Measurements from ENCODE around the gene PUS10.
"Not testable (repeated sequence)": the region's sequence is repeated elsewhere in the genome, so short reads cannot be mapped to it uniquely, and the experiment has no call there.

Gene PUS10

DNA sequence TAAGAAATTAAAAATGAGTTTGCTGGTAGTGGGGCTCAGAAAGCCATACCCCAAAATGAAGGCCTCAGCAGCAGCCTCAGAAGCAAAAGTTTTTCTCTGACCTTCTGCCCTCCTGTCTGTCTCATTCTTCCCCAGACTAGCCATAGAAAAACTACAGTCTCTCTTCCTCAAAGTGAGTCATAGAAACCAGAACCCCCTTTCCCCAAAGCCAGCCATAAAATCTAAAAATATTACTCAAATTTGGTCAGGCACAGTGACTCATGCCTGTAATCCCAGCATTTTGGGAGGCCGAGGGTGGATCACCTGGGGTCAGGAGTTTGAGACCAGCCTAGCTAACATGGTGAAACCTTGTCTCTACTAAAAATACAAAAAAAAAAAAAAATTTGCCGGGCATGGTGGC is 5.8 kb downstream of the PUS10 start:
- DNase-seq (ENCODE audit: low read depth): not testable (repeated sequence)

DNA sequence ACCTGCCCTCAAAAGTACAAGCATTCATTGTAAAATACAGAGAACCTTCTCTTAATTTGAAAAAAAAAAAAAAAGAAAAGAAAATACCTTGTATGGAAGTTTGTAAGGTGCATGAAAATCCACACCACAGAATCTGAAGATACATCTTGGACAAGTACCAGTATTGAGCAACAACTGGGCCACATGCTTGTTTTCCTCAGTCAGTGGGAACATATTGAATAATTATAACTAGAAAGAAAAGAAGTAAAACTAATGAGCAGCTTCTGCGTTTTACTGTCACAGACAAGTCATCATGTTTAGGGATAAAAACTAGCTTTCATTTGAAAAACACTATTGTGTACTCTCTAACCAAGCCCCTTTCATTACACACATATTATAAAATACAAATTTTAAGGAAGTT is 6.4 kb downstream of the PUS10 start:
- DNase-seq (ENCODE audit: low read depth): no peak

DNA sequence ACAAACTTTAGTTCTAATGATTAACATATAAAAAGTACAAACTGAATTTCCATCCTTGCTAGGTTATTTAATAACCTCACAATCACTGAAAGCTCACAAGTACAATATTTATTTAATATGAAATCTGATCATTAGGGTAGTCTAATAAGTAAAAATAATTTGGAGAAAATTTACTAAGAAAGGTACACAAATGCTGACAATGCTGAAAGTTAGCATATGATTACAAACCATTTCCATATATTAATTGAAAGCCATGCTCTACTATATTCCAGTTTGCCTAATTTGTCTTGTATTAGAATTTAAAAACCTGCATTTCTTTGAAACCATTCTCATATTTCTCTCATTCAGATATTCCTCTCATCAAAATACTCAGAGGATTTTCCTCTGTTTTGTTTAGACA is 8.7 kb downstream of the PUS10 start:
- no peak for DNase-seq (ENCODE audit: low read depth)

DNA sequence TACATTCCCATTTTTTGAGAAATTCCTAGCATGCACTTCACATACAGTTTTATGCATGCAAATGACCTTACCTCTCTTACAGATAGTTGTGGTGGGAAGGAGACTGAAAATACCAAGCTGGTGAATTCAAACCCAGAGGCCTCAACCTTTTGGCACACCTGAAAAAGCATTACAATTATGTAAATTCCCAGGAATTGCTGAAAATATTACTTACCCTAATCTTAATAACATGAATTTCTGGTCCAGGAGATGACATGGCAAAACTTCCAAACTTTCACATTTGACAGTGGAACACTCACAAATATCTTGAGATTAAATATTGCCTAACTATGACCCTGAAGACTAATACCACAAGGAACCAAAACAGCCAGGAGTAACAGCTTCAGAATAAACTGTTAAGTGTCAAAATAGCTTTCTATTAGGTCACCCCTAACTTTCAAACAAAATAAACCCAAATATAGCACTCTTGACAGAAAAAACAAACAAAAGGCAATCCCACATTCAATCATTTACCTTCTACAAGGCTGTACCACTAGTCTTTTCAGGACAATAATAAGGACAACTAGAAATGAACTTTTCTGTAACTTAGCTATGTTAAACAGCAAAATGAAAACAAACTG is 11.5 kb downstream of the PUS10 start:
- no peak for DNase-seq (ENCODE audit: low read depth)

DNA sequence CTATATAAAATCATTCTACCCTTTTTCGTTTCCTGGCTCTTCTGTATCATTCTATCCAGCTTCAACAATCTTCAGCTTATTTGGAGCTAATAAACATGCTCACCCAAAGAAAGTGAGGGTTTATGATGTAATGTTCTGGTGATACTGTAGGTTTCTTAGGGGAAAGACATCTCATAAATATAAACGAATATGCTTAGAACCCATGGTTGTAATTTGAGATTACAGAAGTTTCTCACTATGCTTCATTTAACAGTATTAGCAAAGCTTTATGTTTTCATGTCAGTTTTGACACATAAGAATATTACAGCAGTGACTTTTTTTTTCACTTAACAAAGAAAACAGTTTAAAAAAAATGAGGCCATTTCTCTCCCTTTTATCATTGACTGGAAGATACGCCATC is 12.3 kb downstream of the PUS10 start:
- DNase-seq (ENCODE audit: low read depth): no peak

DNA sequence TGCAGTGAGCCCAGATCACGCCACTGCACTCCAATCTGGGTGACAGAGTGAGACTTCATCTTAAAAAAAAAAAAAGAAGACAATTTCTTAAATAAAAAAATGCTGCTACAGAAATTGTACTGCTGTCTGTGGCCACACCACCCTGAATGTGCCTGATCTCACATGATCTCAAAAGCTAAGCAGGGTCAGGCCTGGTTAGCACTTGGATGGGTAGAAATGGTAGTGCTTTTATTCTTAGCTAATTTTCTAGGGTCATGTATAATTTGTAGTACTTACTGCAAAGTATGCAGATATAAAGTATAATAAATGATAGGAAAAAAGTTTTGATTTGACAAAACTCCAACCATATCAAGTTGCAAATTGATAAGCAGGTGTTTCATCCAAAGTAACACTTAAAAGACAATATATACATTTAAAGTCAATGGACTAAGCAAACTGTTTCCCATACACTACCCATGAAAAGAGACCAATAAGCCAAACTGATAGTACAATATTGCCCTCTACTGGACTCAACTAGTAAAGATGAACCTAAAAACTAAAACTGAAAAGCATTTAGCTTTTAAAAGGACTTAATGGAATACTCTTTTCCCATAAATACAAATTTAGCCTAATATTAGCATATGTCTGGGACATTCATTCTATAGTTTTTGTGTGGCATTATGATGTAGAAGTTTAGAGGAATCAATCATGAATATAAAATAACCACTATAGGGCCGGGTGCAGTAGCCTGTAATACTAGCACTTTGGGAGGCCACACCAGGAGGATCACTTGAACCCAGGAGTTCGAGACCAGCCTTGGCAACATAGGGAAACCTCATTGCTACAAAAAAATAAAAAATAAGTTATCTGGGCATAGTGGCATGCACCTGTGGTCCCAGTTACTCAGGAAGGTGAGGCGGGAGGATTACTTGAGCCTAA is 19.2 kb downstream of the PUS10 start:
- DNase-seq (ENCODE audit: low read depth): no peak

DNA sequence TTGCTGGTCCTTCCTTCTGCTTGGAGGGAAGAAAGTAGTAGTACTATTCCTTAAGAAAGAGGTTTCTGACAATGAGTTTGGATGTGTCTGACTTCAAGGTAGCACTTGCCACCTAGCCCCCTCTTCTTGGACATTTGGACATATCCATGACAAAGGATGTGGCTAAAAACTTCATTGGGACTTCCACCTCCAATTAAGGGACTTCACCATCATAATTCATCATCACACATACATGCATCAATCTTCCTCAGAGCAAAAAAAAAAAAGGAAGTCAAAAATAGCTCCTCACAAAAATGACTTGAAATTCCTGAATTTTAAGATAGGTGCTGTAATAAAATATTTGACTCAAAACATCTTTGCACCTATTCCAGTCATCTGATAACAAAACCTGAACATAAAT is 23.9 kb downstream of the PUS10 start:
- no peak for DNase-seq (ENCODE audit: low read depth)

DNA sequence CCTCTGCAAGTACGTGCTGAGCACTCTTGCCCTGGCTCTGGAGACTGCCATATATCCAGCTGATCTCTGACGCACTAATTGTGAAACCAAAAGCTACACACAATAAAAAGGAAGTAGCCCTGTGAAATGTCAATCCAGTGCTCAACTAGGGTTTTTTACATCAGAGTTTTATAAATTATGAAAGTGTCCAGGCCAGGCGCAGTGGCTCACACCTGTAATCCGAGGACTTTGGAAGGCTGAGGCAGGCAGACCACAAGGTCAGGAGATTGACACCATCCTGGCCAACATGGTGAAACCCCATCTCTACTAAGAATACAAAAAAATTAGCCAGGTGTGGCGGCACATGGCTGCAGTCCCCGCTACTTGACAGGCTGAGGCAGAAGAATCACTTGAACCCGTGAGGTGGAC is 25.1 kb downstream of the PUS10 start:
- DNase-seq (ENCODE audit: low read depth): no peak

DNA sequence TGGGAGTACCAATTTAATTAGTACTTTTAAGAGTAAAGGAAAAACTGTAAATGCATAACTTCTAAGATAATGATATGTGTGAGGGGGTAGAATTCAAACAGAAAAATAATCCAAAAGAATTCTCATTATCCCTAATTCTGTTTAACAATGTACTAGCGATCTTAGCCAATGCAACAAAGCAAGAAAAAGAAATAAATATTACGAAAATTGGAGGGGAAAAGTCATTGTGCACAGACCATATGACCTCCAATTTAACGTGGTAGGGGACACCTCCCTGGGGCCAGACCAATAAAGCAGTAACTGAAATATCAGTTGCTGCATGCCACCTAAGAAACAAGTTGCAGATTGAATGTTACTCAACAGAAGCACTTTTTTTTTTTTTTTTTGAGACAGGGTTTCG is 26.4 kb downstream of the PUS10 start:
- DNase-seq (ENCODE audit: low read depth): no peak

DNA sequence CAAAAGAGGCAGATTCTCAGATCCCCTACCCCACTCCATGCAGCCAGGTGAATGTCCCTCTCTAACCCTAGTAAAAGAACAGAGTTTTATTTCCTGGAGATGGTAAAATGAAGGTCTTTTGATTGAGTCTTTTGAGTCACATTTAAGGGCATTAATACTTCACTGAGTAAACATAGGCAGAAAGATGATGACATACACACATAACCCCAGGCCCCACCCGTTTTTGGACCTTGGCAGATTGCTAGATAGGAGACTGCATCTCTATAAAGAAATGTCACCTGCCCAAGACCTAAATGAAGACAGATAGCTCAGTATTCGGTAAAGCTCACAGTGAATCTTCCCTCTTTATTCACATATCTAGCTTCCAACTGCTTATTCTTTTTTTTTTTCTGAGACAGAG is 28.8 kb downstream of the PUS10 start:
- DNase-seq (ENCODE audit: low read depth): no peak

DNA sequence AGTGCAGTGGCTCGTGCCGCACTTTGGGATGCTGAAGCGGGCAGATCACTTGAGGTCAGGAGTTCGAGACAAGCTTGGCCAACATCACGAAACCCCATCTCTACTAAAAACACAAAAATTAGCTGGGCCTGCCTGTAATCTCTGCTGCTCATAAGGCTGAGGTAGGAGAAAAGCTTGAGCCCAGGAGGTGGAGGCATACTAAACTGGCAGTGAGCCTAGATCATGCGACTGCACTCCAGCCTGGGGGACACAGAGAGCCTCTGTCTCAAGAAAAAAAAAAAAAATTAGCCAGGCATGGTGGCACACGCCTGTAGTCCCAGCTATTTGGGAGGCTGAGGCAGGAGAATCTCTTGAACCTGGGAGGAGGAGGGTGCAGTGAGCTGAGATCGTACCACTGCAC is 30.4 kb downstream of the PUS10 start:
- not testable (repeated sequence) for DNase-seq (ENCODE audit: low read depth)

DNA sequence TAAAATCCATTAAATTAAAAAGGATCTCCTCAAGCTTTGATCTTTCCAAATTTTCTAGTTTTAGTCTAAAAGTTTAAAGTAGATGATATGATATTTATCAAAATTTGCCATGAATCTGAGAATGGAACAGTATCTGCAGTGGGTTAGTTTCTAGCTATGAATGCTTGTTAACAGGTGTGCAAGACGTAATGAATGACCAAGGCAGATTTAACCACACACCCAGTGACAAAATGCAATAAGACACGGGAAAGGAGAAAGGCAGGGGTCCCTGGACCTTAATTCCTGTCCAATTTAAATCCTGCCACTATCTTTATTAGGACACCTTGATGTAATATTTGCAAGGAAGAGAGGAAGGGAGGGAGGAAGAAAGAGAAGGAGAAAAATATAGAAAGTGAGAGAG is 31.0 kb downstream of the PUS10 start:
- DNase-seq (ENCODE audit: low read depth): no peak

DNA sequence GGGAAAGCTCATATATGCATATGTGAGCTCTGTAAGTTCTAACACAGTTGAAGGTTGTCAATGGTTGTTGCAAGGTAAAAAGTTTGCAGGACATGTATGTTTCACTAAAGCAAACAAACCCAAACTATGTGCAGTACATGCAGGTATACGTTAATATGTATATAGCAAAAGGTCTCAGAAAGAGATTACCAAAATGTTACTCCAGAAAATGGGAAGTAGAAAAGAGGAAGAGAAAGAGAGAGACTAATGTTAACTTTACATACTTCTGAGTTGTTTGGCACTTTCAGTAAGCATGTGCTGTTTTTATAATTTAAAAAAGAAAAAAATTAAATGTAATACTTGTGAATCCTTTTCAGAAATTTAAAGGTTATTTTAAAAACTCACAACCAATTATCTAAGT is 33.3 kb downstream of the PUS10 start:
- DNase-seq (ENCODE audit: low read depth): no peak

DNA sequence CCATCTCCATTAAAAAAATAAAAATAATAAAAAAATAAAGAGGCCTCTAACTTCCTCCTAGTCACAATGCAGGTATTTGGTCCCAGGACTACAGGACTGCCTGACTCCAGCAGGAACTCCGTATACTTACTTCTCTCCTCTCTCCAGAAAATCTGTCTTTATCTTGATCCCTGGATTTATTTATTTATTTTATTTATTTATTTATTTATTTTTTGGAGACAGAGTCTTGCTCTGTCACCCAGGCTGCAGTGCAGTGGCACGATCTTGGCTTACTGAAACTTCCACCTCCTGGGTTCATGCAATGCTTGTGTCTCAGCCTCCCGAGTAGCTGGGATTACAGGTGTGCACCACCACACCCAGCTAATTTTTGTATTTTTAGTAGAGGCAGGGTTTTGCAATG is 36.0 kb downstream of the PUS10 start:
- not testable (repeated sequence) for DNase-seq (ENCODE audit: low read depth)

DNA sequence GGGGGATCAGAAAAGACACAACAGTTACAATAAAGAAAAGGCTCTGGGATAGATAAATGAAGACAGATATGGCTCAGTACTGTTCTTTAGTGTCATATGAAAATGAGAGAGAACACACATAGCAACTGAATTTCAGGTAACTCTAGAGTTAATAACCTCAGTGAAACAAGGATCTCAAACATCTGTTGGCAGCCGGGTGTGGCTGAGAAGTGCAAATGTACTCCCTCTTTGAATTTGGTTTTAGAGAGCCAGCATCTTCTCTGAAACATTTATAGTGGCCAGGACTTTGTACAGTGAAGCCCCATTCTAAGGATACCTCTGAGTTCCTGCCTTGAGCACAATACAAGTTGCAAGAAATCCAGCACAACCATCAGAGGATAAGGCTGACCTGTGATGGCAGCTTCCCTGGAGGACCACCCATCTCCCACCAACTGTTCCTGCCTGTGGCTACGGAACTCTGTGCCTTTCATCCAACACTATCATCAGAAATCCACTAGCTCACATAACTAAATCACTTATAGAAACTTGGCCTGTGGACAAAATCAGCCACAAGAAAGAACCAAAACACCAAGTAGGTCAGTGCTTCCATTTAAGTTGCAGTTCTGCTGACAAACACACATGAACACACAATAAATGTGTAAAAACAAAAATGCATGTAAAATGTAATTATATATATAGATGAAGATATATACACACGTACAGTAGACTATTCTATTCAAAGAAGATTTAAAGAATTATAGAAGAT is 37.8 kb downstream of the PUS10 start:
- no peak for DNase-seq (ENCODE audit: low read depth)

DNA sequence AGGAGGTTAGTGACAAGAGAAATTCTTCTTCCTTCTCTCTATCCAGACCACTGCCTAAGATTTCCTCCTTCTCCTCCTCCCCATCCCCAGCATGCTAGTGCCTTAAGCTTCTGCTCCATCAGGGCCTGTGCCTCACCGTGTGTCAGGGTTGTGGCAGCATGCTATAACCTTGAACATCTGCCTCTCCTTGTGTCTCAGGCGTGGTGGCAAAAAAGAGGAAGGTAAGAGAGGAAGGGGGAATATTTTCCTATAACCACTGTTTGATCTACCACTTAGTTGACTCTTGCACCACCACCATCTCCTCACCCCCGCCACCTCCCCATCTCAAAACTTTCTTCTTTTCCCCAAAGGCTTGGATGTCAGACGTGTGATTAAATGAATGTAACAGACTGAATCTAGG is 38.8 kb downstream of the PUS10 start:
- DNase-seq (ENCODE audit: low read depth): no peak

DNA sequence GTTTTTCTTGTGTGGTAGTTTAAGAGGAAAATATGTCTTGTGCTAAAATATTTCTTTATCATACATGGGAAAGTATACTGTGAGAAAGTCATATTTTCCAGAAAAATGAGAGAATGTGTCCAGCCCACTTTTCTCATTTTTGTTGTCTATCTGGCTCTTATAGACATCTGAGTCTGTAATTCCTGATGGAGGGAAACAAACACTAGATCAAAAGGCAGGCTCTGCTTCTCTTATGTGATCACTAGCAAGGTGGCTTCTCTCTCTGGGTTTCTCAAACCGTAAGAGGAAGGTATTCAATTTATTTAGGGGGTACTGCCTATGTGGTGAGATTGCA is 40.5 kb downstream of the PUS10 start:
- no peak for DNase-seq (ENCODE audit: low read depth)

DNA sequence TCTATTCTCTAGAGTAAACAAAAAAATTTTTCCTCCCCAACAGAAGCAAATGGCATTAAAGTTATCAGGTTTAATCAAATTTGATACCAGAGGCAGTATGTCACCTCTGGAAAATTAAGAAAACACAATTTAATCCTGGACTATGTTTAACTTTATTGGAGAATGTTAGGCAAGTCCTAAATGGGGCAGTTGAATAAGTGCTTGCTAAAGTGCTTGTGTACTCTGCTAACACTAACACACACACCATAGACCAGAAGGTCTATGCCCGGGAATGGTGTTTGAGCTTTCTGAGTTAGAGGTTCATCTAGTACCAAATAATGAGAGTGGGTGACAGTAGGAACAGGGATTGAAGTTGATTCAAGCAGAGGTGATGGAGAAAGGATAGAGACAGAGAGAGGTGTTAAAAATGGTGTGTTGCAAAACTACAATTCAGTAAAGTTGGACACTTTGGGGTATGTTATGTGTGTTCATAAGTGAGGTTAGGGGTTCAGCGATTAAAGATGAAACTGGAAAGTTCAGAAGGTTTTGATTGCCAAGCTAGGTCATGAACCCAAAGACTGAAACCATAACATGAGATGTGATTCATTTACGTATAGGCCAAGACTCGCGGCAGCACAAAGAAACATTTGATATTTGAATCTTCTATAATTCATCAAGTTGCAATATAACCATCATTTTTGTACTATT is 41.0 kb downstream of the PUS10 start:
- DNase-seq (ENCODE audit: low read depth): no peak

DNA sequence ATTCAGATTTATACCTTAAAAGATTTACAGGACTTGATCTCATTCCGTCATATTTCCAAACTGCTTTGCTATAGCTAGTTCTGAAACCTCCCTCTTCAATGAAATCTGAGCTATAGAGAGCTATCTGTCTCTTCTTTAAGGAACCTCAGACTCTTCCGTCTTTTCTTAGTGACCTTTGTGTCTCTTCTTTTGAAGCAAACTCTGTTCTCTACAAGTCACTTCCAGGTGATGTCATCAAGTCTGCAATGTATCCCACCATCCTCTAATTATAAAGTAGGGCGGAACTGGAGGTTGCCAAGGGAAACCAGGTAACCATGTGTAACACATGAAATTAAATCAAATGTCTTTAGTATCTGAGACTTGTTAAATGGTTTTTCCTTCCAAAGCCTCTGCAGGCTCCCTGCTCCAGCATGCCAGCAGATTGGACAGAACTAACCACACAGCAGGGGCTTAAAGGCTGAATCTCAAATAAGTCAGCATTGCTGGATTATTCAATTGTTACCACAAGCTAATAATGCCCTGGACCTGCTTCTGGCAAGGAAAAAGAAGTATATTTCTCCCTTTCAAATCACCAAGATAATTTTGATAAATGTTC is 41.7 kb downstream of the PUS10 start:
- no peak for DNase-seq (ENCODE audit: low read depth)

DNA sequence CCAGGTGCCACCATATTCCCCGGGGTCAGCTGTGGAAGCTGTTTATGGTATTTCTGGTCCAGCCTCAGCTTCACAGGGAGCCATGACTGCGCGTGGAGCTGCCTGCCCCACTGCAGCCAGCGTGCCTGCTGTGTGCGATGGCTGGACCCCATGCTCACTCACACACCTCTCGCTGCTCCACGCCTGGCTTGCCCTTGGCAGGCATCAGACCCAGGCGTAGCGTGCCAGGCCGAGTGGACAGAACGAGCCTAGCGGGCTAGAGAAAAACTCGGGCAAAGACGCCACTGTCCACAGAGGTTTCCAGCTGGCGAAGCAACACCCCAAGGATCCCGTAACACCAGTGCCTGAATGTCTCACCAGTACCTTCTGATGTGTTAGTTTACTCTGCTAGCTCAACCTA is 43.4 kb downstream of the PUS10 start:
- no peak for DNase-seq (ENCODE audit: low read depth)

DNA sequence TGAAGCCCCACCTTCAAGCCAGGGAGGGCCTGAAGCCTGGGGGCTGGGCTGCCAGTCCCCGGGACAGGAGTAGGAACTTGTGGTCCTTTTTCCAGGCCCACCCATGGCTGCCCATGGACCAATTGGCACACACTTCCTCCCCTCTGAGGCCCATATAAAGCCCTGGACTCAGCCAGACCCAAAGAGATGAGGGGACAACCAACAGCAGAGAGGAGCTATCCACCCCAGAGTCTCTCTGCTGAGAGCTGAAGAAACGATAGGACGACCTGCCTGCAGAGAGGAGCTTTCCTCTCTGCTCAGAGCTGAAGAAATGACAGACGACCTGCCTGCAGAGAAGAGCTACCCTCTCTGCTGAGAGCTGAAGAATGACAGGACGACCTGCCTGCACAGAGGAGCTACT is 44.4 kb downstream of the PUS10 start:
- DNase-seq (ENCODE audit: low read depth): no peak
